ENCODE data around the gene RTN4IP1.

DNA sequence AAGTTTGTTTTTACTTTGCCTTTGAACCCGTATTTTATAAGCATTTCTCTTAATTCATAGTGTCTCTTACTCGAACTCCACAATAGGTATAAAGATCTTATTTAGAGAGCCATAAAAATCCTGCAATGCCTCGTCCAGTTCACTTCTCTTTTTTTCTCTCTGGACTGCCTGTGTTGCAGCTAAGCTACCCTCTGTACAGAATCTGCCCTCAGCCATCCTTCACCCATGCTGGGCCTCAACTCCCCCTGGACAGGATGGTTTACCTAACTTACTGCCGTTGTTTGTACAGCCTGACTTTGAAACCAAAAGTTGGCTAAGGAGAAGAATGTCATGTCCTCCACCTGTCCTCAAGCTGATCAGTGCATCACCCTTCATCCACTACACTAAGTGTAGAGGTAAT, 10.5 kb upstream of the RTN4IP1 start:
- TF ChIP-seq, protein P1, sequence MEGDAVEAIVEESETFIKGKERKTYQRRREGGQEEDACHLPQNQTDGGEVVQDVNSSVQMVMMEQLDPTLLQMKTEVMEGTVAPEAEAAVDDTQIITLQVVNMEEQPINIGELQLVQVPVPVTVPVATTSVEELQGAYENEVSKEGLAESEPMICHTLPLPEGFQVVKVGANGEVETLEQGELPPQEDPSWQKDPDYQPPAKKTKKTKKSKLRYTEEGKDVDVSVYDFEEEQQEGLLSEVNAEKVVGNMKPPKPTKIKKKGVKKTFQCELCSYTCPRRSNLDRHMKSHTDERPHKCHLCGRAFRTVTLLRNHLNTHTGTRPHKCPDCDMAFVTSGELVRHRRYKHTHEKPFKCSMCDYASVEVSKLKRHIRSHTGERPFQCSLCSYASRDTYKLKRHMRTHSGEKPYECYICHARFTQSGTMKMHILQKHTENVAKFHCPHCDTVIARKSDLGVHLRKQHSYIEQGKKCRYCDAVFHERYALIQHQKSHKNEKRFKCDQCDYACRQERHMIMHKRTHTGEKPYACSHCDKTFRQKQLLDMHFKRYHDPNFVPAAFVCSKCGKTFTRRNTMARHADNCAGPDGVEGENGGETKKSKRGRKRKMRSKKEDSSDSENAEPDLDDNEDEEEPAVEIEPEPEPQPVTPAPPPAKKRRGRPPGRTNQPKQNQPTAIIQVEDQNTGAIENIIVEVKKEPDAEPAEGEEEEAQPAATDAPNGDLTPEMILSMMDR (IDR thresholded peaks at IDR 0.05) = no peak
- TF ChIP-seq ZFX (IDR thresholded peaks at IDR 0.05; ENCODE audit: borderline replicate concordance) = no peak

All from 22Rv1 (cell line).